HCEC 1CT (cell line): Measurements from ENCODE around the gene WDR12.
"Not testable (repeated sequence)": the region's sequence is repeated elsewhere in the genome, so short reads cannot be mapped to it uniquely, and the experiment has no call there.

Experiments
- DNase-seq: peaks from one replicate; pipeline ENCODE4 v3.0.0-alpha.2; 2017

WDR12 gene

DNA sequence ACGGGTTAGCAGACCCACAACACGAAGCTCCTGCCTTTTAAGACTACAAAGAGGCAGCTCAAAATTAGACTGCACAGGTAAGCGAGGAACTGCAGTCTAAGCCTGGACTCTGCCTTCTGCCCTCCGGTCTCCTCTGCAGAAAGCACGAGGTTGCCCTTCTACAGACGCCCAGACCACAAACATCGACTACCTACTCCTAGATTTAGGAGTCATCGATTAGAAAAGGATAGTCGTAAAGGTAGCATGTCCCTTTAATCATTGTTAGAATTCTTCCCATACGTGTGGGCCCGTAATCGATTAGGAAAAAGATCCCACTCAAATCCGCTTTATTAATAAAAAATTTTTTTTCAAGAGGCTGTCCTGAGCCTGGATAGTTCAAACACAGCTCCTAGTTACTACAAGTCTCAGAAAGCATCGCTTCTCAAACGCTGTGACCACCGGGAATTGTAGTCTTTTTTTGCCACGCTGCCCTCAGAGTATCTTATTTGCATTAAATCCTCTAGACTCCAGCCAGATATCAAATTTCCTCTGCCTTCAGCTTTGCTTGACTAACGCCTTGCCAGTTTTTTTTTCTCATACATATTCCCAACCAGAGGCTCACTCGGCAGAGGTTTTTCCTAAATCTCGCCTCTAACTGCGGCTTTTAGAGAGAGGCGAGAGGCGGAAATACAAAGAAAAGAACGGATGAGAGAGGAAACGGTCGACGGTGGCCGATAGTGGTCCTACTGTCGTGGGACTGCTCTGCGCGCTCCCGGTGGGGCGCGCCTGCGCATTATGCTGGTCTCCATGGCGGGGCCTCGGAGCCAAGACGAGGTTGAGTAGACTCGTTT is at the start of gene WDR12, which contains the start of gene CARF:
Gene WDR12, minus strand, starts transcription at position 162 of the 830 bp plus-strand sequence. CDS start 197 bp downstream, outside the sequence.
Gene CARF, plus strand, starts transcription at position 764 of the 830 bp plus-strand sequence. CDS start 29,628 bp downstream, outside the sequence.
- DNase-seq, result peak; percentile 96

DNA sequence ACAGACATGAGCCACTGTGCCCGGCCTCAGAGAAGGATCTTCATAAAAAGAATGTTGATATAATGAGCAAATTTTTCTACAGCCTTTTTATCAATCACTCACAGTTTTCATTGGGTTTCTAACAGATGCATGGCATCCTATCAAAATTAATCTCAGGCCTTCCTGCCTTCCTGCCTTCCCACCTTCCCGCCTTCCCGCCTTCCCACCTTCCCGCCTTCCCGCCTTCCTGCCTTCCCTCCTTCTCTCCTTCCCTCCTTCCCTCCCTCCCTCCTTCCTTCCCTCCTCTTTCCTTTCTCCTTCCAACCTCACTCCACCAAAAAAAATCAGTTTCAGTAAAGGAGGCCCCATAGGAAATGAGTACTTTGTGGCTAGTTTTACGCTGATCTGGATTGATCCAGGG is 49.1 kb upstream of the WDR12 start:
- DNase-seq, result no peak

- peak; percentile 20 for DNase-seq
Measured at GRCh38 chr2:202950592-202950991, 39.1 kb upstream of the WDR12 start.

- DNase-seq, result not testable (repeated sequence)
Measured at GRCh38 chr2:202949333-202949732, 37.9 kb upstream of the WDR12 start.

DNA sequence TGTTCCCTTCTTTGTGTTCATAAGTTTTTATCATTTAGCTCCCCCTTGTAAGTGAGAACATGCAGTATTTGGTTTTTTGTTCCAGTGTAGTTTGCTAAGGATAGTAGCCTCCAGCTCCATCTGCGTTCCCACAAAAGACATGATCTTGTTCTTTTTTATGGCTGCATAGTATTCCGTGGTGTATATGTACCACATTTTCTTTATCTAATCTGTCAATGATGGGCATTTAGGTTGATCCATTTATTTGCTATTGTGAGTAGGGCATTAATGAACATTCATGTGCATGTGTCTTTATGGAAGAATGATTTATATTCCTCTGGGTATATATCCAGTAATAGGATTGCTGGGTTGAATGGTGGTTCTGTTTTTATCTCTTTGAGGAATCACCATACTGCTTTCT is 34.0 kb upstream of the WDR12 start:
- no peak for DNase-seq

DNA sequence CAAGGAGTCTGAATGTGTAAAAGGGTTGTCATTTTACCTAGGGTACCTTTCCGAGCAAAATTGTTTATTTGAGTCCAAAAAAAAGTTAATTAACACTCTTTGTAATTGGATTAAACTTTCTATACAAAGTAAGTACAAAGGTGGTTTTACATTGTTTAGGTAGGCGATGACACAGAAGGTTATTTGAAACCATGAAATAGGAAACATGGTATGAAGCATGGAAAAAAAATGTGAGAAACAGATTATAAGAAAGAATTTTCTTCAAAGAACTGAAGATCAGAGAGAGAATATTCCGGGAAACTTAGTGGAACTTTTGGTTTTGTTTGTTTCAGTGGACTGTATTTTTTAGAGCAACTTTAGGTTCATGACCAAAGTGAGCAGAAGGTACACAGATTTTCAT is 33.3 kb upstream of the WDR12 start:
- peak; percentile 18 for DNase-seq

- DNase-seq, result peak; percentile 51
Measured at GRCh38 chr2:202944408-202944807, 32.9 kb upstream of the WDR12 start.

DNA sequence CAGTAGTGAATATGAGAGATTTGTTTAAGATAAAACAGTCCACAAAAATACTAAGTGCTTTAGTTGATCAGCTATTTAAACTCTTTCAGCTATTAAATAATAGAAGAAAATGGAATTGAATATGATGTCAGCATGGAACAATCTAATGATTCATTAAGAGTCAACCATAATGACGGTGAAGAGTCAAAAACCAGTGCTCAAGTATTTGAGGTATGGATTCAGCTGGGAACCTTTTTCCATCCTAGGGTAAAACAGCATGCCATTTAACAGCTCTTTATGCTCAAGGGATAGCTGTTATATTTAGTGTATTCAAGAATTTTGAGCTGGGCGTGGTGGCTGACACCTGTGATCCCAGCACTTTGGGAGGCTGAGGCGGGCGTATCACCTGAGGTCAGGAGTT is 30.3 kb upstream of the WDR12 start:
- DNase-seq, result peak; percentile 73

DNA sequence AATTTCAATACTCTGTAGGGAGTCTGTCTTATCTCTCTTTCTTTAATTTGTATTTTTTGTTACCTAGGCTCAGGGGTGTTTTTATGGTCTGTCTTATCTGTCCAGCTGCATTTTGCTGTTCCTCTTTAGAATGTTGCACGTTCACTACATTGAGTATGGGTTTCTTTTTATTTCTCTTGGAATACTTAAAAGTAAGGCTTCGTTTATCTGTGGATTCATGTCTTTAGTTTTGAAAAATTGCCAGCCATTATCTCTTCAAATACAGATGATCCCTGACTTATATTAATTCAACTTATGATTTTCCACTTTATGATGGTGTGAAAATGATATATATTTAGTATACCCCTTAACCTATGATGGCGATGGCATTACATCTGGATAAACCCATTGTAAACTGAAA is 27.5 kb upstream of the WDR12 start:
- no peak for DNase-seq

DNA sequence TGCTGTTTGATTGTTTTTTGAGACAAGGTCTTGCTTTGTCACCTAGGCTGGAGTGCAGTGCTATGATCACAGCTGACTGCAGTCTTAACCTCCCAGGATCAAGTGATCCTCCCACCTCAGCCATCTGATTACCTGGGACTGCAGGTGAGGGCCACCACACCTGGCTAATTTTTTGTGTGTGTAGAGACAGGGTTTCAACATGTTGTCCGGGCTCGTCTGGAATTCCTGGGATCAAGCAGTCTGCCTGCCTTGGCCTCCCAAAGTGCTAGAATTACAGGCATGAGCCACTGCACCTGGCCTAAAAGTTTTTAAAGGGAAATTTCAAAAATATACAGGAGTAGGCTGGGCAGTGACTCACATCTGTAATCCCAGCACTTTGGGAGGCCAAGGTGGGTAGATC is 23.0 kb upstream of the WDR12 start:
- no peak for DNase-seq

DNA sequence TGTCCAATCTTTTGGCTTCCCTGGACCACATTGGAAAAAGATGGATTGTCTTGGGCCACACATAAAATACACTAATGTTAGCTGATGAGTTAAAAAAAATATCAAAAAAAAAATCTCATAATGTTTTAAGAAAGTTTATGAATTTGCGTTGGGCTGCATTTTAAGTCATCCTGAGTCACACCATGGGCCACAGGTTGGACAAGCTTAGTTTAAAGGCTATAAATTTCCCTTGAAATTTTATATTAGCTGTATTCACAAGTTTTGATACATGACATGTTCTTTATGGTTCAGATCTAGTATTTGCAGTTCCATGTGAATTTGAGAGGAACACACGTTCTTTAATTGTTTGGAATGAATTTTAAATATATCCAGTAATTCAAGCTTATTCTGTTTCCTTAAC is 22.5 kb upstream of the WDR12 start:
- DNase-seq, result no peak

DNA sequence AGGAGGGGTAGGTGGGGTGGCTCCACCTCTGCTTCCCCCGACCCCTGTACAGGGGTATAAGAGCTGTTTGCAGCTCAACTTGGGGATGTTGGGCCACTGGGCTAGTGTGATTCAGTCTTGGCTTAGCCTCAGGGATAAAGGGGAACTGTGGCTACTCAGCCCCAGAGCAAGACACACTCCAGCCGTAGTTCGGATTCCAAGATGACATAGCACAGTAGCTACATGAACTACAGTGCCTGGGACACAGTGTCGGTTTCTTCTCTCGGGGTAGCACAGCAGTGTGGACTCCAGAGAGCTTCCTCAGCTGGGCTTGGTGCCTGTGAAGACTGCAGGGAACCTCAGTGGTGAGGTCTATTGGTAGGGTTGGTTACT is 21.7 kb upstream of the WDR12 start:
- no peak for DNase-seq

GRCh38 chr2:202932425-202933138 is 21.1 kb upstream of the WDR12 start:
- peak; percentile 23 for DNase-seq

- DNase-seq, result no peak
Measured at GRCh38 chr2:202918860-202919259, 7.4 kb upstream of the WDR12 start.

GRCh38 chr2:202912342-202913201 is 1.1 kb upstream of the WDR12 start:
- DNase-seq, result not testable (repeated sequence)

DNA sequence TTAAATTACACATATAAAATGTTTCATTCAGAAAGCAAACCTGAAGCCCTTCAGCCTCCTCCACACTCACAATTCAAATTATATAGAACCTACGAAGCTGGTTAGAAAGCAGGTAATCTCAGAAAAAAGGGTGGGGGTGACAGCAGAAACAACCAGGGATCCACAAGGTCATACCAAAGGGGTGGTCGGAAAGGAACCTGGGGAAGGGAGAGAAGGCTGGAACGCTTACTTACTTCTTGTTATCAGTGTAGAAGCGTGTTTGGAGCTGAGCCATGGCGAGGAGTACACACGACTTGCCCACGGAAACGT is 316 bp downstream of the WDR12 start:
- no peak for DNase-seq

- DNase-seq, result no peak
Measured at GRCh38 chr2:202910698-202911097, 775 bp downstream of the WDR12 start.

DNA sequence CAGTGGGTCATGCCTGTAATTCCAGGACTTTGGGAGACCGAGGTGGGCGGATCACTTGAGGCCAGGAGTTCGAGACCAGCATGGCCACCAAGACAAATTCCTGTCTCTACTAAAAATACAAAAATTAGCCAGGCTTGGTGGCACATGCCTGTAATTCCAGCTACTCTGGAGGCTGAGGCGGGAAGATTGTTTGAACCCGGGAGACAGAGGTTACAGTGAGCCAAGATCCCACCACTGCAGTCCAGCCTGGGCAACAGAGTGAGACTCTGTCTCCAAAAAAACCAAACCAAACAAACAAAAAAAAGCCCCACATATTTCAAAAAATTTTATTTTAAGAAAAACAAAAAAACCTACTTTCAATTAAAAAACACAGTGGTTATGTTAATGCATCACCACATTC is 1.2 kb downstream of the WDR12 start:
- DNase-seq, result not testable (repeated sequence)

DNA sequence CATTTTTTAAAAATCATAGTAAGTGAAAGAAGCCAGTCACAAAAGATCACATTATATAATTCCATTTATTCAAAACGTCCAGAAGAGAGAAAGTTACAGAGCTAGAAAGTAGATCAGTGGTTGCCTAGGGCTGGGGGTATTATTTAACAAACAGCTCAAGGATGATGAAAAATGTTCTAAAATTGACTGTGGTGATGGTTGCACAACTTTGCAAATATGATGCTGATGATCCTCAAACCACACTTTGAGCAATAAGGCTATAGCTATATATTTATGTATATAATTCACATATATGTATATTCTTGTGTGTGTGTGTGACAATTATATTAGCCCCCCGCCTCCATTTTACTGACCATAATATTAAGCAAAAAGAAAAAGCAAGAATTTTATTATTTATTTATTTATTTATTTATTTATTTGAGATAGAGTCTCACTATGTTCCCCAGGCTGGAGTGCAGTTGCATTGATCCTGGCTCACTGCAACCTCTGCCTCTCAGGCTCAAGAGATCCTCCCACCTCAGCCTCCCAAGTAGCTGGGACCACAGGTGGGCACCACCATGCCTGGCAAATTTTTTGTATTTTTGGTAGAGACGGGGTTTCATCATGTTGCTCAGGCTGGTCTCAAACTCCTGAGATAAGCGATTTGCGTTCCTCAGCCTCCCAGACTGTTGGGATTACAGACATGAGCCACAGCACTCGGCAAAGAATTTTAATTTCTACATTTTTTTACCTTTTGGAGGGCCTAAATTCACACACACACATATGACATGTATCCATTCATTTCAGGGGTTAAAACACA is 1.9 kb downstream of the WDR12 start:
- DNase-seq, result no peak

GRCh38 chr2:202908186-202908585 is 3.3 kb downstream of the WDR12 start:
- no peak for DNase-seq

DNA sequence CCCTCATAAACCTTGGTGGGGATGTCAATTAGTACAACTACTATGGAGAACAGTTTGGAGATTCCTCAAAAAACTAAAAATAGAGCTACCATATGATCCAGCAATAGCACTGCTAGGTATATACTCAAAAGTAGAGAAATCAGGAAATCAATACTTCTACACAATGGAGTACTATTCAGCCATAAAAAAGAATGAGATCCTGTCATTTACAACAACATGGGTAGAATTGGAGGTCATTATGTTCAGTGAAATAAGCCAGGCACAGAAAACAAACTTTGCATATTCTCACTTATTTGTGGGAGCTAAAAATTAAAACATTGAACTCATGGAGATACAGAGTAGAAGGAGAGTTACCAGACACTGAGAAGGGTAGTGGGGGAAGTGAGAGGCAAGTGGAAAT is 6.0 kb downstream of the WDR12 start:
- DNase-seq, result not testable (repeated sequence)

- no peak for DNase-seq
Measured at GRCh38 chr2:202885190-202885589, 26.3 kb downstream of the WDR12 start.
